GM21447 (cell line): ENCODE measurements around the gene KIRREL1.
"Not testable (repeated sequence)": the region's sequence is repeated elsewhere in the genome, so short reads cannot be mapped to it uniquely, and the experiment has no call there.

ENCODE experiments used
- ATAC-seq: cut with Tn5 transposase; IDR thresholded peaks from one replicate; pipeline ENCODE4 v1.9.1; 2021; ENCODE audit not compliant: unreplicated experiment

The KIRREL1 gene

DNA sequence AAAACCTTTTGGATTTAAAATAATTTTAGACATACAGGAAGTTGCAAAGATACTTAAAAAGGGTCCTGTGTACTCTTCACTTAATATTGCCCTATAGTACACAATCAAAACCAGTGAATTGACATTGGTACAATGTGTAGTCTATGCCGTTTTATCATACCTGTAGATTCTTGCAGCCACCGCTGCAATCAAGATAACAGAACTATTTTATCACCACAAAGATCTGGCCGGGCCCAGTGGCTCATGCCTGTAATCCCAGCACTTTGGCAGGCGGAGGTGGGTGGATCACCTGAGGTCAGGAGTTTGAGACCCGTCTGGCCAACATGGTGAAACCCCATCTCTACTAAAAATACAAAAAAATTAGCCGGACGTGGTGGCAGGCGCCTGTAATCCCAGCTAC is 135.1 kb downstream of the KIRREL1 start:
- not testable (repeated sequence) for ATAC-seq

GRCh38 chr1:158131217-158131616 is 137.8 kb downstream of the KIRREL1 start:
- no peak for ATAC-seq

DNA sequence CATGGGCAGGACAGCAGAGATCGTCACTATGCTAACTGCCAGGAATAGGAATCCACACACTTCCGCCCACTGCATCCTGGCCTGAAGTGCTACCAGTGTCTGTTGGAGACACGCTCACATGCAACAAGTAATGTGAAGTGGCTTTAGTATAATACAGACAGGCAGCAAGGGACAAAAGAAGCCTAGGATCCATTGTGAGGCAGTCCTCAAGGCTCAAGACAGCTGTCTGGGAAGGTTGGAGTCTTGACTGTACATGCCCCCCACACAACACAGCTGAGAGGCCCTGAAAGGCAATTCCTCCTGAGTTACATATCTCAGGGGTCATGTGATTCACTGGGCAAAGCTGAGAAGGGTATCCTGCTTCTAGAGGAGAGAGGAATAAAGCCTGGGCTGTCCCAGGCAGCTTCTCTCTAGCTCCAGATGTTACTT is 147.3 kb downstream of the KIRREL1 start:
- ATAC-seq = no peak

- ATAC-seq = no peak
Measured at GRCh38 chr1:158145173-158145719, 151.8 kb downstream of the KIRREL1 start.

DNA sequence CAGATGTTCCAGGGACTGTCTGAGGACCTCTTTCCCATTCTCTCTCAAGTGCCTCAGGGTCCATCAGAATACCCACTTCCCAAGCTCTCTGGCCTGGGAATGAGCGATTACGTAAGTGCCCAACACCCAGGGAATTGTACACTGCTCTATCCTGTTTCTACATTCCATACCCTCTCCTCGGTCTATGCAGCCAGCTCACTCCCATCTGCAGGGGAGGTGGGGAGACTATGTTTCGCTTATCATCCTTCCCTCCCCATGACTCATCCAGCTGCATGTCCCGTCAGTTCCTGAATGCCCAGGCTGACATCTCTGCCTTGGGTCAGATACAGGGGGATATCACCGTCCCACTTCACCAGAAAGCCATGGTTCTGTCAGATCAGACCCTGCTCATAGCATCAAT is 152.7 kb downstream of the KIRREL1 start:
- ATAC-seq = no peak

DNA sequence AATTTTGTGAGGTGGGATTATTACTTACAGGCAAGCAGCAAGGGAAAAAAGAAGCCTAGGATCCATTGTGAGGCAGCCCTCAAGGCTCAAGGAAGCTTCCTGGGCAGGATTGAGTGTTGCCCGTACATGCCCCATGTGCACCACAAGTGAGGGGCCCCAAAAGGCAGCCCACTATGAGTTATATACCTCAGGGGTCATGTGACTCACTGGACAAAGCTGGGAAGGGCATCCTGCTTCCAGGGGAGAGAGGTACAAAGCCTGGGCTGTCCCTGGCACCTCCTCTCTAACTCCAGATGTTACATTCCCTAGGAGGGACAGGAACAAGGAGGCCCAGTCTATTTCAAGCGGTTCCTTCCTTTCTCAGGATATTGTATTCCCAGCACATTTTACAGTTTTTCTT is 153.3 kb downstream of the KIRREL1 start:
- no peak for ATAC-seq

DNA sequence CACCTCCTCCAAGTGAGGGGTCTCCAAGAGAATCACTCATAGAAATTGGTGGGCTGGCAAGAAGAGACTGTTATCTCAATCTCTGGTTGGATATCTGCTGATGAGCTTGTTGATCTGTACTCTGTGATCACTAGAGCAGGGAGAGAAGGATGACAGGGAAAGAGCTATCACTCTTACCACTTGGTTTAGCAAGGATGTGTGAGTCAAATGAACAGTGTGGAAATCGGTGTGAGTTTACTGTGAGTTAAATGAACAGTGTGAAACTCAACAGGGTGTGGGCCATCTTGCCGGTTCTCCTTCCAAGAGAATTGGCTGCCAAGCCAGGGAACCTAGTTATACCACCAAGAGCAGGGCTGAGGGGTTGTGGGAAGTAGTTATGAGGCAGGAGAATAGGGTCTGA is 154.0 kb downstream of the KIRREL1 start:
- no peak for ATAC-seq

DNA sequence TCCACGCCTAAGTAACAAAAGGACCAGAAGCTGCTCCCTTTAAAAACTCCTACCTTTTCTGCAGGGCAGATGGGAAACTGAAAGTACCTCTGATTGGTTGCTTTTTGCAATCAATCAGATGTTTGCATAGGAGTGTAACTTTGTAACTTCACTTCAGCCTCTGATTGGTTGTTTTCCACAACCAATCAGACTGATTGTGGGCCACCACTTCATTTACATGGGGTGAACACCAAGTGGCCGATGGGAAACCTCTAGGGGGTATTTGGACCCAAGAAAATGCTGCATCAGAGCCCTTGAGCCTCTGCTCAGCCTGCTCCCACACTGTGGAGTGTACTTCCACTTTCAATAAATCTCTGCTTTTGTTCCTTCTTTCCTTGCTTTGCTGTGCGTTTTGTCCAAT is 154.4 kb downstream of the KIRREL1 start:
- ATAC-seq = no peak

DNA sequence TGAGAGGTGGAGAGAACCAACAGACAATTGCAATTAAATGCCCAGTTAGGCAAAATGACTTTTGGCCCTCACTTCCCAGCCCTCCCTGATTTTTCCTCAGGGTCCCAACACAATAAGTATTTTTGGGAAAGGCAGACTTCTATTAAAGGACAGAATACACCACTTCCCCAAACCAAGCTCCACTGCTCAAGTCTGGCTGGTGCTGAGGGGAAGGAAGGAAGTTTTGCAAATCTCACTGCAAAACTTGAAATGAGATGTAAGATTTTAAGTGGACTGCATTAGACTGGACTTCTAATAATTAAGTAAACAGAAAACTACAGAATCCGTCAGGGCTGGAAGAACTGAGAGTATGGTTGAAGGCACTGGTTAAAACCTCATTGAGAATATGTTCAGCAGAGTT is 155.0 kb downstream of the KIRREL1 start:
- no peak for ATAC-seq

- no peak for ATAC-seq
Measured at GRCh38 chr1:158149175-158149574, 155.7 kb downstream of the KIRREL1 start.
